Occipital lobe (tissue), 2 donors: ENCODE measurements around the gene TAF1B. TPM values are rescaled to one million over a fixed set of nuclear protein-coding genes. Genes with fewer than 3 reads are reported as not detected.
"Not testable (repeated sequence)": the region's sequence is repeated elsewhere in the genome, so short reads cannot be mapped to it uniquely, and the experiment has no call there.

Experiments used
- DNase-seq: peaks from one replicate; lab custom pipeline; 2025; lab: John Stamatoyannopoulos, UW
- total RNA-seq: library from RNA; depleted of rRNA; stranded (reverse); fragments of >200 nt; gene quantifications from one replicate; pipeline ENCODE4 v1.2.3, GENCODE V29; 2014

The TAF1B gene
- total RNA-seq, 1 donor from 2014 or later = 48.0 TPM

GRCh38 chr2:9879455-9880194, 36.4 kb downstream of the TAF1B start:
- DNase-seq = no peak

DNA sequence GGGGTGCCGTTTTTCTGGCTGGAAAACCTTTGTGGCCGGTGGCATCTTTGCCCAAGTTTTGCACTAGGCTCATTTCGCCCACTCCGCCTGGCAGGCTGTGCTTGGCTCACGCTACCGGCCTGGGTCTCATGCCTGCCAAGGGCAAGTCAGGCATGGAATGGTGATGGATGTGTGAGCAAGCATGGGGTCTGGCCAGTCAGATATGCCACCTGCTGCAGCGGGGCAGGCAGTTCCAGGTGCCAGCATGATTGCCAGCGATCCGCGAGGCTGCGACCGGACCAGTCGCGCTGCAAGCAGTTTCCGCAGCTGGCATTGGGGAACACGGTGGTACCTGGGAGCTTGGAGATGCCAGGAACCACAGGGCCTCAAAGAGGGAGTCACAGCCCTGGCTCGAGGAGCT, 40.6 kb downstream of the TAF1B start:
- no peak for DNase-seq

DNA sequence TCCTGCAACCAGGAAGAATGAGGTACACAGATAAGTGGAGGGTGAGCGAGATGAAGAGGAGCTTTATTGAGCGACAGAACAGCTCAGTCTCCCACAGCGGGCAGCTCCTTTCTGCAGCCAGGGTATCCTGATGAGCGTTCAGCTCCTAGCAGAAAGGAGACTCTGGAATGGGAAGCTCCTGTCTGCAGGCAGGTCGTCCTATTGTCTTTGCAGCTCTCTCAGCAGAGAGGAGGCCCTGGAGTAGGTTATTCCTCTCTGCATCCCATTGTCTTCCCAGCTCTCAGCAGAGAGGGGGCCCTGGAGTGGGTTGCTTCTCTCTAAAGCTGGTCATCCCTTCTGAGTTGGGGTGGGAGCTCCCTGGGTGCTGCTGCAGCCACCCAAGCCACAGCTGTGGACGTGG, 41.2 kb downstream of the TAF1B start:
- no peak for DNase-seq

DNA sequence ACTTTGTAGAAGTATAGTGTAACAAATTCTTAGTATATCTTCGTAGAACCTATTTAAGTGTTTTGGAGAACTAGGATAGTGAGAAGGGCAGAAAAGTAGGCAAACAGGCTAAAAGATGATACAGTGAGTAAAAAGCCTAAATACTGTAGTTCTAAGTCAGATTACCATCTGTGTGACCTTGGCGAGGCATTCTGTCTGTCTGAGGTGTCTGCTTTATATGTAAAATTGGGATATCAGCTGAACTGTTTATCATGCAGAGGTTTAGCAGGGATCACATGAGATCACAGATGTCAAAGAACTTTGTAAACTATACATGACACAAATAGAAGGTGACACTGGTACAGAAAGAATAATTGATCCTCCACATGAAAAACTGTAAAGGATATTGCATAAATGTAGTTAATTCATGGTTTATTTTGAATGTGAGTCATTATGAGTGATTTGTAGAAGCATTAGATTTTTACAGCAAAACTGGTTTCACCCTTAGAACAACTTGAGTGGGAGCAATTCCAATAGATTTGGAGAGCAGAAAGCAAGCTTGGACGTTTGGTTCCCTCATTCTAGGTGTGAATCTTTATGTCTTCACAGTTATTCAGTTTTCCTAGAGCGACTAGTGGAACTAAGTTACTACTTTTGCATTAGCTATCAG, 41.9 kb downstream of the TAF1B start:
- no peak for DNase-seq

GRCh38 chr2:9887513-9887912, 44.2 kb downstream of the TAF1B start:
- DNase-seq = no peak

GRCh38 chr2:9889812-9890261, 46.6 kb downstream of the TAF1B start:
- no peak for DNase-seq

GRCh38 chr2:9892236-9892635, 49.0 kb downstream of the TAF1B start:
- DNase-seq = no peak

DNA sequence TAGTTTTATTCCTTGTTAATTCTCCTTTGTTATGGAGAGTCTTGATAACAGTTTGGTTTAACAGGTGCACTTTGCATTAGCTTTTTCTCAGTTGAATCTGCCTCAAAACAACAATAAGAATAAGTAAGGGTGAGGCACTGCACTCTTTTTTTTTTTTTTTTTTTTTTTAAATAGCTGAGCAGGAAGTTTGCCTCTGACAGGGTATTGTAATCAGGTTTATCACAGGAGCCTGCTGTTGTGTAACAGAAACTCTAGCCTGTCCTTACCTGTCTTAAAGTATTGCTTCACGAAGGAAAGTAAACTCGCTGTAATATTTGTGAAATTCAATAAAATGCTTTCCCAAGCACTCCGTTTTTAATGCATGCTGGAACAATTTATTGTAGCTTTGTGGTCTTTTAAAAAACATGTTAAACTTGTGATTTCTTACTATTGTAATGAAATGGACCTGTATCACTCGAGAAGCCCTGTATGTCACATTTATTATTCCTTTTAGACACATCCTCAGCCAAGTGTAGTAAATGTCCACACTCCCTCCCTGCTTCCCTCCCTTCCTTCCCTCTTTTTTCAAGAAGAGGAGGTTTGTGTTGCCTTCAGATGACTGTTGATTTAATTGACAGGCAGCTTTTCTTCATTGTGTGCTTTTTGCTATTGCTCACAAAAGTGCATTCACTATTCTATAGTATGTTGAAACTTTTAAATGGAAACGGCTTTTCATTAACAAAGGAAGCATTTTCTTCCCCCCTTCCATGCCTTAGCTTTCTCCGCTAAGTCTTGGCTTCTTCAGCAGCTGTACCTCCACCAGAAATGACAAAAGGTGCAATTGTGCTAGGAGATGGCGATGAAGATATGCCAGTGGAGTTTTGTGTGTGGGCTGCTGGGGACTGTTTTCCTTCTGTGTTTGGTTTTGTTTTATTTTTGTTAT, 52.7 kb downstream of the TAF1B start:
- DNase-seq = no peak

- DNase-seq = no peak
Observed at GRCh38 chr2:9897331-9897737, 54.1 kb downstream of the TAF1B start.

GRCh38 chr2:9897846-9898245, 54.6 kb downstream of the TAF1B start:
- no peak for DNase-seq

DNA sequence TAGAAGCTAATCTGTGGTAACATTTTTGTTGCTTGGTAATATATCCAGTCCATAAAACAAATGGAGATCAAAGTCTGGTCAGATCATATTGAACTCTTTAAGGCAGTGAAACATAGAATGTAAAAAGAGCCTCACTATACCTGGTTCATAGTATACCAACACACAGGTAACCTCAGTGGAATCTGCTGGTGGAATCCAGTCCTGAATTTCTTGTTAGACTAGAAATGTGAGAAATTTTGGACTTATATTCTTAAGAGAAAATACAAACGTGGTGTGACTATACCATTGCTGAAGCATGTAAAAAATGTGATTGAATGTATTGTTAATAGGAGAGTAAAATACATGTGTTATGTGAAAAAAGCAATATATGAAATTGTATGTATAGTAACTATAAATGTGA, 62.1 kb downstream of the TAF1B start:
- no peak for DNase-seq

DNA sequence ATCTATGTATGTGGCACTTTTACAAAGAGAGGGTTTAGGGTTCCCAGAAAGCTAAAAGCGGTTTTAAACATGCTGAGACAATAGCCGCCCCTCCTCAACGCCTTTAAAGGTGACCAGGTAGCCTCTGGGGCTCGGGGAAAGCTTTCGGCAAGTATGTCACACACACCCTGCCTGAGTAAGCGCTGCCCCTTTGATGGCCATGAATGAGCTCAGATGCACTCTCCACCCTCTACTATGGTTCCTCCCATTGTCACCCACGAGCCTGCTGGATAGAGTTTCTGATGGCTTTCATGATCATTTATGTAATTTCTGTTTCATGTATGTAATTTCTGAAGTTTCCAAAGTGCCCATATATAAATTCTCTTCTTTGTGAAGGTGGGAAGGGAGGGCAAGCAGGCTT, 64.1 kb downstream of the TAF1B start:
- DNase-seq = no peak

DNA sequence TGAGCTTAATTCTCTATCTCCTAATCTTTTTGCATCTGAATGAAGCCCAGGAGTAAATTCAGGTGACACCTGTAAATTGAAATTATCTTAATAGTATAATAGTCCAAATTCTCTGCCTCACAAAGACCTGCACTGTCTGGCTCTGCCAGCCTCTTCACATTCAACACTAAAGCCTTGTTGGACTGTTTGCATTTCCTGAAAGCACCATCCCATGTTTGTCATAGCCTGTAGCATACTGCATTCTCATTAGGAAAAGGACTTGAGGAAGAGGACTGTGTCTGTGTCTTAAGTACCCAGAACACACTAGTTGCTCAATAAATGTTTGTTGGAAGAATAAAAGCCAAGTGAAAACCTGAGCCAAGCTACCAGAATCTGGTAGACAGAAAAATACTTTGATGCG, 65.4 kb downstream of the TAF1B start:
- no peak for DNase-seq

GRCh38 chr2:9909106-9909505, 65.8 kb downstream of the TAF1B start:
- DNase-seq = no peak

DNA sequence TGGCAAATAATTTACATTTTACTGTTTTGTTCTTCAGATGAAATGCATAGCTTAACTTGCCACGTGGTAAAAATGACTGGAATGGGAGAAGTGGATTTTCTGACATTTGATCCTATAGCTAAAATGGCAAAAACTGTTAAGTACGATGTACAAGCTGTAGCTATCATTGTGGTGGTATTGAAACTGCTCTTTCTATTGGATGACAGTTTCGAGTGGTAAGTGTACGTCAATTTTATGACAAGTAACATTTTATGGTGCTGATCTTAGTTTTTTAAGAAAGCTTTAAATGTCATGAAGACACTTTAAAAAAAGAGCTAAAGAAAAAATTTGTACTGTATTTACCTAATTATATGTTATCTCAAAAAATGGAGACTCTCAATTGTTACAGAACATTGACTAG, 67.4 kb downstream of the TAF1B start:
- no peak for DNase-seq

GRCh38 chr2:9912468-9912867, 69.2 kb downstream of the TAF1B start:
- DNase-seq = no peak

DNA sequence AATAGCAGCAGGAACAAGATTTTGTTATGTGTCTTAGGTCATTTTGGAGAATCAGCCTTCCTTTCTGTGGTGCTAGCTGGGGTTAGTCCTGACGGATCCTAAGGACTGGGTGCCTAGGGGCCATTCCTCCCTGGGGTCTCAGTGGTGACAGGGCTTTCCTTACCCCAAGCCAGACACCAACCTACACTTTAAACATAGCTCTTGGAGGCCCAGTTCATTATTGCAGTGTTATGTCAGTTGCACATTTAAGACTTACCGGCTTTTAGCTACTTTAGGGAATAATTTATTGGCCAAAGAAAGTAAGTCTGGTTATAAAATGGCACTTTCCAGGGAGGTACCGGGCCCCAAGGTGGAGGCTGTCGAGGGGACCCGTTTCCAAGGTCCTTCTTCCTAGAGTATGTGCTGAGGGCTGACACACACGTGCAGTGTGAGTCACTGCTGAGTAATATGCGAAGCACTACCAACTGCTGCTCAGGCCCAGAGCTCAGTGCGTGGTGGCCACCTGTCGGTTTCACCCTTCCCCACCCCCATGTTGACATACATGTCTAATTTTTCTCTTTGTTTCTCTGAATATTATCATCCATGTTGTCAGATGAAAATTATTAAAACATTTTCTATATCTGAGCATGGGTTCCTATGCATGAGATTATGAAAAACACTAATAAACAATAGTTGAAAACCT, 71.3 kb downstream of the TAF1B start:
- DNase-seq = no peak

- DNase-seq = no peak
Observed at GRCh38 chr2:9918275-9918674, 75.0 kb downstream of the TAF1B start.

GRCh38 chr2:9919512-9919911, 76.2 kb downstream of the TAF1B start:
- no peak for DNase-seq

DNA sequence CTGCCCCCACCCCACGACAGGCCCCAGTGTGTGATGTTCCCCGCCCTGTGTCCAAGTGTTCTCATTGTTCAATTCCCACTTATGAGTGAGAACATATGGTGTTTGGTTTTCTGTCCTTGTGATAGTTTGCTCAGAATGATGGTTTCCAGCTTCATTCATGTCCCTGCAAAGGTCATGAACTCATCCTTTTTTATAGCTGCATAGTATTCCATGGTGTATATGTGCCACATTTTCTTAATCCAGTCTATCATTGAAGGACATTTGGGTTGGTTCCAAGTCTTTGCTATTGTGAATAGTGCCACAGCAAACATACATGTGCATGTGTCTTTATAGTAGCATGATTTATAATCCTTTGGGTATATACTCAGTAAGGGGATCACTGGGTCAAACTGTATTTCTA, 83.7 kb downstream of the TAF1B start:
- DNase-seq = not testable (repeated sequence)

- no peak for DNase-seq
Observed at GRCh38 chr2:9937258-9937657, 94.0 kb downstream of the TAF1B start.

- DNase-seq = no peak
Observed at GRCh38 chr2:9937968-9938367, 94.7 kb downstream of the TAF1B start.
